GM21576 (cell line): Measurements from ENCODE around the gene KLHL17.

Experiments used
- ATAC-seq: cut with Tn5 transposase; IDR thresholded peaks from one replicate; pipeline ENCODE4 v1.9.1; 2021; ENCODE audit warnings: mild to moderate bottlenecking, moderate library complexity; ENCODE audit not compliant: unreplicated experiment

KLHL17 gene

GRCh38 chr1:960363-961131, at the start of gene KLHL17:
KLHL17 (plus strand) TSS chr1:960584; CDS start chr1:960694, 110 bp downstream.
- peak; percentile 47 for ATAC-seq

GRCh38 chr1:910881-911721, 49.3 kb upstream of the KLHL17 start:
- no peak for ATAC-seq

- no peak for ATAC-seq
Observed at GRCh38 chr1:911875-912739, 48.3 kb upstream of the KLHL17 start.

GRCh38 chr1:912740-913301, 47.6 kb upstream of the KLHL17 start:
- no peak for ATAC-seq

- no peak for ATAC-seq
Observed at GRCh38 chr1:913491-914130, 46.8 kb upstream of the KLHL17 start.

GRCh38 chr1:914131-914890, 46.1 kb upstream of the KLHL17 start:
- ATAC-seq: no peak

GRCh38 chr1:914891-915280, 45.5 kb upstream of the KLHL17 start:
- no peak for ATAC-seq

GRCh38 chr1:915295-916172, 44.9 kb upstream of the KLHL17 start:
- ATAC-seq: no peak

- ATAC-seq: no peak
Observed at GRCh38 chr1:916173-917075, 44.0 kb upstream of the KLHL17 start.

- no peak for ATAC-seq
Observed at GRCh38 chr1:917076-917459, 43.3 kb upstream of the KLHL17 start.

- ATAC-seq: no peak
Observed at GRCh38 chr1:917466-918091, 42.8 kb upstream of the KLHL17 start.

GRCh38 chr1:918353-918752, 42.0 kb upstream of the KLHL17 start:
- no peak for ATAC-seq

GRCh38 chr1:918843-919242, 41.5 kb upstream of the KLHL17 start:
- no peak for ATAC-seq

- no peak for ATAC-seq
Observed at GRCh38 chr1:919271-919872, 41.0 kb upstream of the KLHL17 start.

GRCh38 chr1:920010-920409, 40.4 kb upstream of the KLHL17 start:
- no peak for ATAC-seq

- ATAC-seq: no peak
Observed at GRCh38 chr1:920521-920920, 39.9 kb upstream of the KLHL17 start.
